OCI-M1 (cell line): ENCODE measurements around the gene HPS5.
"Not testable (repeated sequence)": the region's sequence is repeated elsewhere in the genome, so short reads cannot be mapped to it uniquely, and the experiment has no call there.

Experiments used
- DNase-seq: peaks from one replicate; lab custom pipeline; 2025; lab: John Stamatoyannopoulos, UW

Gene HPS5

DNA sequence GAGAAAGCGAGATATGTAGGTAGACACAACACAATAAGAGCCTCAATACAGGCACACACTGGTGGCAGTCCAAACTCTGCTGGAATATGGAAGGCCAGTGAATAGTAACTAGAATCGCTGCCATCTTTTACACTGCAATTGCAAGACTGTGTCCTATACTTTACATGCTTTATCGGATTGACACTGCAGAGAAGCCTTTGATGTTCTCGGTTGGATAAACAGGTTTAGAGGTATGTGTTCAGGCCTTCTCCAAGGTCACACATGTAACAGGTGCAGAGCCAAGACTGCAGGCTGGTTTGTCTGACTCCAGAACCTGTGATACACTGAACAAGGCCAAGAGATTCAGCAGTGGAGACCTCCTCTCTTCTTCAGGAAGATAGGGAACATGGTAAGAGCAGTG lies 50.7 kb downstream of the HPS5 start:
- DNase-seq = no peak

DNA sequence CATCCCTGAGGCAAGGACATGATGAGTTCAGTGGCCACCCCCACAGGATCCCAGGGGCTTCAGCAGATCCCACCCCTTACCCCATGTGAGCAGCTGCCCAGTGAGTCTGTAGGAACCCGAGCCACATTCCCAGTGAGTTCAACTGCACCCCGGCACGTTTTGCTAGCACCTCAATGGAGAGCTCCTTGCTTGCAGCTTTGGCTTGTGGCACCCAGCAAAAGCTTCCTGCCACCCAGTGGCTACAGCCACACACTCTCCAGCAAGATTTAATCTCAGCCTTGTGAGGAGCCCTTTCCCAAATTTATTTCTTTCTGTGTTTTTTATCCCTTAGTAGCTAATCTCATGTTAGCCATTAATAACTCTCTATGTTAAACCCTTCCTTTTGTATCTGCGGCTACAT lies 51.8 kb downstream of the HPS5 start:
- no peak for DNase-seq

DNA sequence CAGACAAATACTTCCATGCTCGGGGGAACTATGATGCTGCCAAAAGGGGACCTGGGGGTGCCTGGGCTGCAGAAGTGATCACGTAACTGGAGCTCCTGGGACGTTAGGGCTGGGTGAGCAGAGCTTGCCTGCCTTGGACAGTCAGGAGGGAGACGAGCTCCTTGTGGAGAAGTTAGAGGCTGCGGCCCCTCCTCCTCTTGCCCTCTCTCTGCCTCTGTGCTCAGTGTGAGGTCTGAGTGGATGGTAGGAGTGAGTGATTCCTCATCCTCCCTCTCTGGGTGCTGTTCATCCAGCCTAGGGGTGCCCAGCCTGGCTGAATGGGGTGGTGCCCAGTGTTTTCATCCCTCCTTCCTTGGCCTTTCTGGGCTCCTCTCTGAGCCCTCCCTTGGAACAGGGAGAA lies 52.7 kb downstream of the HPS5 start:
- DNase-seq = not testable (repeated sequence)

DNA sequence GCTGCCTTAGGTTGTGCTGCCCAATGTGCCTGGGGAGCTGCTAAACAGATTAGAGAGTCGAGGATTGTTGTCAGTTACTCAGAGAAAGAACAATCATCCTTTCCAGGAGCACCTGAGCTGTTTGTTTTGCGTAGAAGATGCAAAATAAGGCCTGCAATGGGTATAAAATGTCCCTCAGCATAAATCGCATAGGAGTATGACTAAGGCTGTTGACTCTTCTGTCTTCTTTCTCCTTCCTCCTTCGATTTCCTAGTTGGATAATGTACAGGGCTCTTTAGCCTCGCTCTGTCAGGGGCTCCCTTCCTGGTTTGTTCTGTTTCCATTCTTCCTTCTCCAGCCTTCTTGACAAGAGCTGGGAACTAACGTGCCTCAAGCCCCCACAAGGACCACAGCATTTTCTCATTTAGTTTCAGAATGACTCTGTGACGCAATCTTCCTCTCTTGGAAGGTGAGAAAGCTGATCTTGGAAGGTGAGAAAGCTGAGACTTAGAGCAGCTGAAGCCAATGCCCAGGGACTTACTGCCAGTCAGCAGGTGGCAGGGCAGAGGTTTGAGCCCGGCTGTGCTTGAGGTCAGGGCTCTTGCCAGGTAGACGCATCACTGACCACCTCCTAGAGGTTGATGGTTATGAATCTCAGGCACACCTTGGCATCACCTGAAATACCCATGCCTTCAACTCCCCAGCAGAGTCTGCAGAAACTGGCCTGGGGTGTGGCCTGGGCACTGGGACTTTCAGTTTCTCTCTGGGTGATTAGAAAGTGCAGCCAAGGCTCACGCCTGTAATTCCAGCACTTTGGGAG lies 54.4 kb downstream of the HPS5 start:
- not testable (repeated sequence) for DNase-seq

DNA sequence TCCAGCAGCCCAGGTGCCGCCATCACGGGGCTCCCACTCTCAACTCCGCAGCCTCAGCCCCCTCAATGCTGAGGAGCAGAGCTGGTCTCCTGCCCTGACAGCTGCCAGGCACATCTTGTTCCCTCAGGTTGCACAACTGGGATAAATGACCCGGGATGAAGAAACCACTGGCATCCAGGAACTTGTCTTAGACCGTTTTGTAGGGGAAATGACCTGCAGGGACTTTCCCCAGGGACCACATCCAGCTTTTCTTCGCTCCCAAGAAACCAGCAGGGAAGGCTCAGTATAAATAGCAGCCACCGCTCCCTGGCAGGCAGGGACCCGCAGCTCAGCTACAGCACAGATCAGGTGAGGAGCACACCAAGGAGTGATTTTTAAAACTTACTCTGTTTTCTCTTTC lies 56.0 kb downstream of the HPS5 start, which contains the start of gene SAA1:
Gene SAA1 (plus strand): TSS at position 316 of the 400 bp plus-strand sequence. CDS start 624 bp downstream, outside the sequence.
- DNase-seq = no peak

DNA sequence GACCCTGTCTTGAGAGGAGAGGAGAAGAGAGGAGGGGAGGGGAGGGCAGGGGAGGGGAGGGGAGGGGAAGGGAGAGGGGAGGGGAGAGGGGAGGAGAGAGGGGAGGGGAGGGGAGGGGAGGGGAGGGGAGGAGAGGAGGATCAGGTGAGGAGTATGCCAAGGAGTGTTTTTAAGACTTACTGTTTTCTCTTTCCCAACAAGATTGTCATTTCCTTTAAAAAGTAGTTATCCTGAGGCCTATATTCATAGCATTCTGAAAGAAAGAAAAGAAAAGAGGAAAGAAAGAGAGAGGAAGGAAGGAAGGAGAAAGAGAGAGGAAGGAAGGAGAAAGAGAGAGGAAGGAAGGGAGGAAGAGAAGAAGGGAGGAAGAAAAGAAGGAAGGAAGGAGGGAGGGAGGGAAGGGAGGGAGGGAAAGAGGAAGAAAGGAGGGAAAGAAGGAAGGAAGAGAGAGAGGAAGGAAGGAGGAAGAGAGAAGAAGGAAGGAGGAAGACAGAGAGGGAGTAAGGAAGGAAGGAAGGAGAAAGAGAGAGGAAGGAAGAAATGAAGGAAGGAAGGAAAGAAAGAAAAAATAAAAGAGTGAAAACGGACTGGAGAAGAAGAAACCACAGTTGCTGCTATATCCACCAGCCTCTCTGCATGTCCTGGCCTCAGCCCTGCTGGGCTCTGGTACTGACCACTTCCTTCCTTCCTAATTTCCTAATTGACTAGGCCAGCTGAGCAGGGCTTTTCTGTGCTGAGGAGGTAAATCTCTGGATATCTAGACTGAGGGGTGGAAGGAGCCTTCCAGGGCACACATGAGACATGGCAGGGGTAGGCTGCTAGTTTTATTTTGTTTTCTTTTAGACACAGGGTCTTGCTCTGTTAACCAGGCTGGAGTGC lies 57.0 kb downstream of the HPS5 start:
- no peak for DNase-seq

DNA sequence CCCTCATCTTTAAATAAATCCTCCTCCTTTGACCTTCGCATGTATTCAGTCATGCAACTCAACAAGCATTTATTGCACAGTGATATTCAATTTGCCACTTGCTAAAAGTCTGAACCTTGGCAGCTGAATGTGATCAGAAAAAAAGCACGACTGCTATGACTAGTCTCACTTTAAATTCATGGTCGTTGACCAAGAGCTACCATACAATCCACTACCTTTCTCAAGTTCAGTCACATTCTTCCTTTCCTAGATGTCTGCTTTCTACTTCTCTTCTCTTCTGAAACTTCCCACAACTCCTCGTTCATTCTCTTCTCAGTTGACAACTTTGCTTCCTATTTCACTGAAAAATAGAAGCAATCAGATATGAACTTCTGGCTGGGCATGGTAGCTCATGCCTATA lies 57.9 kb downstream of the HPS5 start:
- no peak for DNase-seq

DNA sequence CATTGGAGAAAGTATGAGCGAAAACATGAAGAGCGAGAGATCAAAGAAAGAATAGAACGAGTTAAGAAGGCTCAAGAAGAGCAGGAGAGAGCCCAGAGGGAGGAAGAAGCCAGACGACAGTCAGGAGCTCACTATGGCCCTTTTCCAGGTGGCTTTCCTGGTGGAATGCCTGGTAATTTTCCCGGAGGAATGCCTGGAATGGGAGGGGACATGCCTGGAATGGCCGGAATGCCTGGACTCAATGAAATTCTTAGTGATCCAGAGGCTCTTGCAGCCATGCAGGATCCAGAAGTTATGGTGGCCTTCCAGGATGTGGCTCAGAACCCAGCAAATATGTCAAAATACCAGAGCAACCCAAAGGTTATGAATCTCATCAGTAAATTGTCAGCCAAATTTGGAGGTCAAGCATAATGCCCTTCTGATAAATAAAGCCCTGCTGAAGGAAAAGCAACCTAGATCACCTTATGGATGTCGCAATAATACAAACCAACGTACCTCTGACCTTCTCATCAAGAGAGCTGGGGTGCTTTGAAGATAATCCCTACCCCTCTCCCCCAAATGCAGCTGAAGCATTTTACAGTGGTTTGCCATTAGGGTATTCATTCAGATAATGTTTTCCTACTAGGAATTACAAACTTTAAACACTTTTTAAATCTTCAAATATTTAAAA lies 59.1 kb downstream of the HPS5 start:
- DNase-seq = not testable (repeated sequence)

DNA sequence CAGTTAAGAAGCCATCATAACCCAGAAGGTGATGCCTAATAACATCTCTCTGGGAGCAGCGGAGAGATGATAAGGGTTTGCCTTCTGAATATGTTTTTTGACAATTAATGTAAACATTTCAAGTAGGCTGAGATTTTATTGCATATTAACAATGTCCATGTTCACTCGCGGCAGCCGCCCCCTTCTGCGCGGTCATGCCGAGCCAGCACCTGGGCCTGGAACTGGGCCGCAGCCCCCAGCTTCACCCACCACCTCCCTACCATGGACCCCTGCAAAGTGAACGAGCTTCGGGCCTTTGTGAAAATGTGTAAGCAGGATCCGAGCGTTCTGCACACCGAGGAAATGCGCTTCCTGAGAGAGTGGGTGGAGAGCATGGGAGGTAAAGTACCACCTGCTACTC lies 60.2 kb downstream of the HPS5 start:
- no peak for DNase-seq

DNA sequence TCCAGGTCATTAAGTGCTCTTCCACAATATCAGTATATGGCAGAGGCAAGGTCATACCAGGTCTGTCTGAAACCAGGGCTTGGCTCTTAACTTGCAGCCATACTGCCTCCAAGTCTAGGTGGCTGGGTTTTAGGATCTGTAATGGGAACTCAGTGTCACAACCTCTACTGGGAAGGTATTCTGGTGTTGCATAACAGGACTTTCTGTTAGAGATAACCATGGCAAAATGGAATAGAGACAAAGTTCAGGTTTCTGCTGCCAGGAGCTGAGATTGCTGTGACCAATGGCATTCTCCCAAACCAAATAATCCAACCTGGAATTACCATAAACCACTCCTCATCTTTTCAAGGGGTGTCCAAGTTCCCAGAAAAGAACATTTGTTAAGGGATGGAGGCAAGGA lies 62.7 kb downstream of the HPS5 start:
- DNase-seq = no peak

DNA sequence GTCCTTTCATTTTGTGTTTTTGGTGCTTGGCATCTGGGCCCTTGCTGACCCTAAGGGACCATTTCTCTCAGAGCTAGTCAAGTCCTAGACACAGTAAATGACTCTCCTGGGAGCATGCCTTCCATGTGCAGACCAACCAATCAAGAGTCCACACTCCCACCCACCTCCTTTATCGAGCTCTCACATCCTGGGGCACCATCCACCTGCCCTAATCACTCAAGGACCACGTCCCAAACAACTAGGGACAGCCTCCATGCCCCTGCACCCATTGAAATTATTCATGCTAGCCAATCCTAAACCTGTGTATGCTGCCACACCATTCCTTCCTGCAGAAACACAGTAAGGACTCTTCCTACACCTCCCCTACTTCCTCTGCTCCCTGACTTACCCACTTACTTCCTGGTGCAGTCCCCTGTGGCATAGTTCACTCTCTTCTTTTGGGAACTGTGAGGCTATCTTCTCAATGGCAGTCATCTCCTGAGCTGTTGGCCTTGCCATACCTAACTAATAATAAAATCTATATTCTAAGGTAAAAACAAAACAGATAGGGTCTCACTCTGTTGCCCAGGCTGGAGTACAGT lies 67.1 kb downstream of the HPS5 start:
- no peak for DNase-seq

DNA sequence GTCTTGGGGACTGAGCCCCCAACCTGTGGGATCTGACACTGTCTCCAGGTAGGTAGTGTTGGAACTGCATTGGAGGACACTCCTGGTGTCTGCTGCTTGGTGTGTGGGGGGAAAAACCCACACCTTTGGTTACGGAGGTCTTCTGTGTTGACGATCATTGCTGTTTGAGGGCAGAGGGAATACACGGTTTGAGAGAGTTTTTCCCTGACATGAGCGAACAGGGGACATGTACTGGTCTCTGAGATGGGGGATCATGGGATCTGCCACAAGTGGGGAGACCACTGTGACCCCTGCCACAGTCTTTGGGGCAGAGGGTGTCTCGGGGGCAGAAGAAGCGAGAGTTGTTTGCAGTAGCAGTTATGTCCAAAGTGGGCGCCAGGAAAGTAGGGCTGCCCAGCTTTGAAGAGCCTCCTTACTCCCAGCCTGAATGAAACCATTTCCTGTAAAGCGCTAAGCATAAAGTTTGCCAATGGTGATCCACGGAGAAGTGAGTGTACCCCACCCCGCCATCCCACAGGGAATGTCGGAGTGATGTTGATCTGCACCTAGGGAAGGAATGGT lies 68.1 kb downstream of the HPS5 start:
- no peak for DNase-seq

DNA sequence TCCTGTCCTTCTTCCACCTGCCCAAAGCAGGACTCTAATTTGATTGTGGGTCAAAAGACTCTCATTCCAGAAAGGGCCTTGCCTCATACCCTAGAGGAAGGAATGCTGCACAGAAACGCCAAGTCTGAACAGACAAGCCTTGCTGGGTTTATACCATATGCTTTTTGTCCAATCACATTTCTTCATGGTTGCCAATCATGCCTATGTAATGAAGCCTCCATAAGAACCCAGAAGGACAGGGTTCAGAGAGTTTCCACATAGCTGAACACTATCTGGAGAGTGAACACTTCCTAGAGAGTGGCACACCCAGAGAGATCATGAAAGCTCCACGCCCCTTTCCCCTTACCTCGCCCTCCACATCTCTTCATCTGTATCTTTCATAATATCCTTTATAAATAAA lies 68.7 kb downstream of the HPS5 start:
- no peak for DNase-seq

DNA sequence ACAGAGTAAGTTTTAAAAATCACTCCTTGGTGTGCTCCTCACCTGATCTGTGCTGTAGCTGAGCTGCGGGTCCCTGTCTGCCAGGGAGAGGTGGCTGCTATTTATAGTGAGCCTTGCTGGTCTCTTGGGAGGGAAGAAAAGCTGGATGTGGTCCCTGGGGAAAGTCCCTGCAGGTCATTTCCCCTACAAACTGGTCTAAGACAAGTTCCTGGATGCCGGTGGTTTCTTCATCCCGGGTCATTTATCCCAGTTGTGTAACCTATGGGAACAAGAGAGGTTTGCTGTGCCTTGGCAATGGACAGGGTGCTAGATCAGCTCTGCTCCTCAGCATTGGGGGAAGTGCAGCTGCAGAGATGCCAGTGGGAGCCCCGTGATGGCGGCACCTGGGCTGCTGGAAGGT lies 73.4 kb downstream of the HPS5 start, which contains the start of gene SAA2:
Gene SAA2 (minus strand): TSS at position 108 of the 400 bp plus-strand sequence. CDS start 657 bp downstream, outside the sequence.
- no peak for DNase-seq

DNA sequence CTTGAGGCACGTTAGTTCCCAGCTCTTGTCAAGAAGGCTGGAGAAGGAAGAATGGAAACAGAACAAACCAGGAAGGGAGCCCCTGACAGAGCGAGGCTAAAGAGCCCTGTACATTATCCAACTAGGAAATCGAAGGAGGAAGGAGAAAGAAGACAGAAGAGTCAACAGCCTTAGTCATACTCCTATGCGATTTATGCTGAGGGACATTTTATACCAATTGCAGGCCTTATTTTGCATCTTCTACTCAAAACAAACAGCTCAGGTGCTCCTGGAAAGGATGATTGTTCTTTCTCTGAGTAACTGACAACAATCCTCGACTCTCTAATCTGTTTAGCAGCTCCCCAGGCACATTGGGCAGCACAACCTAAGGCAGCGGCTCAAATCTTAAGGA lies 74.8 kb downstream of the HPS5 start:
- not testable (repeated sequence) for DNase-seq

DNA sequence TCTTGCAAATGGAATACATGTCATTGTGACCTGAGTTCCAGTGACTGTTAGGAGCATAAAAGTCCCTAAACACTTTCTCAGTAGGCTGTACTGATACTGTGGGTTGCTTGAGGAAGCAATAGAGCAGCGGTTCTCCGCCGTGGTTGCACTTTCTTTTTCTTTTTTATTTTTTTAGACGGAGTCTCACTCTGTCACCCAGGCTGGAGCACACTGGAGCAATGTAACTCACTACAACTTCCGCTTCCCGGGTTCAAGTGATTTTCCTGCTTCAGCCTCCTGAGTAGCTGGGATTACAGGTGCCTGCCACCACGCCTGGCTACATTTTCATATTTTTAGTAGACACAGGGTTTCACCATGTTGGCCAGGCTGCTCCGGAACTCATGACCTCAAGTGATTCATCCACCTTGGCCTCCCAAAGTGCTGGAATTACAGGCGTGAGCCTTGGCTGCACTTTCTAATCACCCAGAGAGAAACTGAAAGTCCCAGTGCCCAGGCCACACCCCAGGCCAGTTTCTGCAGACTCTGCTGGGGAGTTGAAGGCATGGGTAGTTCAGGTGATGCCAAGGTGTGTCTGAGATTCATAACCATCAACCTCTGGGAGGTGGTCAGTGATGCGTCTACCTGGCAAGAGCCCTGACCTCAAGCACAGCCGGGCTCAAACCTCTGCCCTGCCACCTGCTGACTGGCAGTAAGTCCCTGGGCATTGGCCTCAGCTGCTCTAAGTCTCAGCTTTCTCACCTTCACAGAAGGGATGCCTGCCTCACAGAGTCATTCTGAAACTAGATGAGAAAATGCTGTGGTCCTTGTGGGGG lies 75.4 kb downstream of the HPS5 start:
- not testable (repeated sequence) for DNase-seq

DNA sequence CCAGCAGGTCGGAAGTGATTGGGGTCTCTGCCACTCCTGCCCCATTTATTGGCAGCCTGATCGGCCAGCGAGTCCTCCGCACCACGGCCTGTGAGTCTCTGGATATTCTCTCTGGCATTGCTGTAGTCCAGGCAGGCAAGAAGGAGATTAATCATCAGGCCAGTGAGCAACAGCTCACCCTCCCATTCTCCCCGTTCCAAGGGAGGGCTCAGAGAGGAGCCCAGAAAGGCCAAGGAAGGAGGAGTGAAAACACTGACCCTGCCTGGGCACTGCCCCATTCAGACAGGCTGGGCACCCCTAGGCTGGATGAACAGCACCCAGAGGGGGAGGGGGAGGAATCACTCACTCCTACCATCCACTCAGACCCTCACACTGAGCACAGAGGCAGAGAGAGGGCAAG lies 76.5 kb downstream of the HPS5 start:
- no peak for DNase-seq

DNA sequence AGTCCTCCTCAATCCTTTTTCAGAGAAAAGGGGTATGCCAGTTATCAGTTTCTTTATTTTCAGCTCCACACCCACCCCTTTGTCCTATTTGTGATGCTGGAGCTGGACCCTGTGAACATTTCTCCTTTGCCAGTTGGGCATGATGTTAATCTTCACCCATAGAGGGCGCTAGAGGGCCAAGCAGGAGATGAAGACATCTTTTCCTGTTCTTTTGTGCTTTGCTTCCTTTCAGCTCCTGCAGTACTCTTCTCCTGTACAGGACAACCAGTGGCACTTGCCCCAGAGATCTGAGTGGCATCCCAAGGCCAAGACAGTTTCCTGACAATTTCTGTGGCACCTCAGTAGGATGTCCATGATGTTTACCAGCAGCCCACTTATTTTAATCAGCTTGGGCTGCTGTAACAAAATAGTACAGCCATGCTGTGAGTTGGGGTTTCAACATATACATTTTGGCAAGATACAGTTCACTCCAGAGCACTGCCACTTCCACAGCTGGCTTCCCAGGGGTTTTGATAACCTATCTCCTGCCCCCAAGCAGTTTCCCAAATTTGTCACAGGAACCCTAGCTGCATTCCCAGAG lies 78.1 kb downstream of the HPS5 start:
- peak; percentile 87 for DNase-seq

DNA sequence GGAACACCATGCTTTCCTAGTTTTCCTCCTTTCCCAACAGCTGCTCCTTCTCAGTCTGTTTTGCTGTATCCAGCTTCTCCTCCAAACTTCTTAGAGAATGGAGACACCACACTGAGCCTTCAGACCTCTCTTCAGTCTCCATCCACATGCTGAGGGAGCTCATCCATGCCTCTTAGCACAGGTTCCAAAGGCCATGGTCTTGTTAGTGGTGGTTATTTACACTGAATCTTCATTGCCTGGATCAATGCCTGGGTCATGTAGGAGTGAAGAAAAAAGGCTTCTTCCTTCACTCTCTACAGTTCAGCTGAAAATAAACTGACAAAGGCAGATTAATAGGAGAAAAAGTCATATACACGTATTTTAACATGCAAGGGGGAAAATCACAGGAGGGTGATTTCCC lies 82.3 kb downstream of the HPS5 start:
- DNase-seq = no peak

DNA sequence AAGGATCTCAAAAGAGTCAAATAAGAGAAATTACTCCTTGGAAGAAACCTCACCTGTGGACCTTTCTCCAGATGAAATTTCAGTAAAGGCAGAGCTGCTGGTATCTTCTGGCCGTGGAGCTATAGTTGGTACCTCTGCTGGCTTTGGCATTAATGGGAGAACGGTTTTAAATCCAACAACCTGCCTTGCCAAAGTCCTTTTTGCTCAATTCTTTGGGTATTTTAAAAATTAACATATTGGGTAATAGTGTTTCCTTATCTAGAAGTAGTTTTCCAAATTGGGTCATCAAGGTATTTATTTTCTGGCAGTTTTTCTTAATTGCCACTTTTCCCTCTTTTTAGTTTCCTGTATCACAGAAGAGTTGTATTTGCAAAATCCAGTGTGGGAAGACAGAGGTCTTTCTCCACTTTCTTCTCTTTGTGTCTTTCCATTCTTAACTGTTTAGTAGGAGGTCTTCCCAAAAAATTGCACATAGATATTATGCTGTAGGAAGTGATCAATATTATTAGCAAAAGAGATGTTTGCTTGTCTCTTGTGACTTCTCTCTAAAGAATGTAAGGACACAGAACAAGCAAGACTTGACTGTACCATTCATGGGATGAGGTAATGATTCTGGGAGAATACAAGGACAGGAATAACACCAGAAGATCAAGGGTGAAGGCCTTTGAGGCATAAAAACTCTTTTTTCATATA lies 85.1 kb downstream of the HPS5 start, which contains the start of gene SAA4:
Gene SAA4 (minus strand): TSS at position 139 of the 693 bp plus-strand sequence. CDS start 876 bp downstream, outside the sequence.
- DNase-seq = no peak
